IPS-15b (cell line): ENCODE measurements around the gene SEZ6L.

ENCODE experiments used
- H3K27me3 ChIP-seq: one replicate; pipeline ENCODE4 v1.6.1; 2013; ENCODE audit warnings: low read length; ENCODE audit not compliant: control insufficient read depth, insufficient read depth
- H3K36me3 ChIP-seq: one replicate; pipeline ENCODE4 v1.6.1; 2013; ENCODE audit warnings: low read length; ENCODE audit not compliant: control insufficient read depth, insufficient read depth
- H3K4me1 ChIP-seq: one replicate; pipeline ENCODE4 v1.6.1; 2013; ENCODE audit warnings: mild to moderate bottlenecking, low read length; ENCODE audit not compliant: control insufficient read depth, insufficient read depth
- H3K4me3 ChIP-seq: one replicate; pipeline ENCODE4 v1.5.1; 2013; ENCODE audit warnings: low read depth, low read length
- H3K9ac ChIP-seq: one replicate; pipeline ENCODE4 v1.6.1; 2013; ENCODE audit warnings: low read depth, mild to moderate bottlenecking, low read length
- H3K9me3 ChIP-seq: one replicate; pipeline ENCODE4 v1.6.1; 2013; ENCODE audit warnings: mild to moderate bottlenecking, low read length; ENCODE audit not compliant: control insufficient read depth, insufficient read depth

SEZ6L gene

DNA sequence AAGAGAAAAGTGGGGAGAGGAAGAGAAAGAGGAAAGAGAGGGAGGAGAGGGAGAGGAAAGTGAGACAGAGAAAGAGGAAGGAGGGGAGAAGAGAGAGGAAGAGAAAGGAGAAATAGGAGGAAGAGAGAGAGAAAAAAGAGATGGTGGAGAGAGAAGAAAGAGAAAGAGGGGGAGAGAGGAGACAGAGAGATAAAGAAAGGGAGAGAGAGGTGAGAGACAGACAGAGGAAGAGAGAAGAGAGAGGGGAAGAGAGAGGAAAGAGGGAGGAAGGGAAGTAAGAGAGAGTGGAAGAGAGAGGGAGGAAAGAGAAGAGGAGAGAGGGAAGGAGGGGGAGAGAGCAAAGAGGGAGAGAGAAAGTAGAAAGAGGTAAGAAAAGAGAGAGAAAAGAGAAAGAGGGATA lies 9.4 kb upstream of the SEZ6L start:
- Histone ChIP-seq H3K36me3 (no peaks in the 10 kb centered on the region), H3K9me3 (no peaks in the 10 kb centered on the region), H3K27me3 (peaks cover 4% of the 10 kb centered on the region), H3K9ac (no peak overlapping the region), H3K4me3 (no peak overlapping the region), H3K4me1 (no peaks in the 10 kb centered on the region)

DNA sequence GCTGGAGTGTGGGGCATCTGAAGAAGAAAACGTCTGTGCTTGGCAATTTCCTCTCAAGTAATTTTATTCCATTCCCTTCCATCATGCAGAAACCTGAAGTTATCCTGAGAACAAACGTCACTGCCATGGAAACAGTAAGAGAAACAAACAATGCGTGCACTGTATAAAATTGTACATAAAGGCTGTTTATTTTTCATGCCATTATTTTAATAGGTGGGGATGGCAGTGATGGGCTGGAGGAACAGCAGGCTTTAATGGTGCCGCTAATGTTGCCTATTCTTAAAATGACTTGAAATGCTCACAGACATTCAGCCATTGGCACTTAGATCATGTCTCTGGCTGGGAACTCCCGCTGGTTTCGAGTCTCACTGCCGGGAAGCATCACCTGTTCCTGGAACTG lies 7.5 kb upstream of the SEZ6L start:
- Histone ChIP-seq H3K9ac (no peak overlapping the region), H3K4me3 (no peak overlapping the region), H3K4me1 (no peaks in the 10 kb centered on the region), H3K9me3 (no peaks in the 10 kb centered on the region), H3K27me3 (peaks cover 11% of the 10 kb centered on the region), H3K36me3 (no peaks in the 10 kb centered on the region)

DNA sequence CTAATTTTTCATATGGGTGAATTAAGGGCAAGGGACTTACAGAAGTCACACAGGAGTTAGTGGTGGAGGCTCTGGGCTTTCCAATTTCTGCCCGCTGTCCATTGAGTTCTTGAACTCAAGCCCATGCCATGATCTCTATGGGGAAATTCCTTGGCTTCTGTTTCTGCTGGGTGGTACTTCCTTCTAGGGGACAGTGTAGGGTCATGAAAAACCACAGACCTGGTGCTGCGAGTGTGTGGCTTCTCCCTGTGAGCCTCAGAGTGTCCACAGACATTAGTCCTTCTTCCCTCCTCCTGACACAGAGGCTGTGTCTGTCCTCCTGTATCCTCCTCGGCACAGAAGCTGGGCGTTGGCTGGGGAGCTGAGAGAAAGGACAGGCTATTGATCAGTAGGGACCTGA lies 6.3 kb upstream of the SEZ6L start:
- H3K27me3 ChIP-seq, result peaks cover 22% of the 10 kb centered on the region

DNA sequence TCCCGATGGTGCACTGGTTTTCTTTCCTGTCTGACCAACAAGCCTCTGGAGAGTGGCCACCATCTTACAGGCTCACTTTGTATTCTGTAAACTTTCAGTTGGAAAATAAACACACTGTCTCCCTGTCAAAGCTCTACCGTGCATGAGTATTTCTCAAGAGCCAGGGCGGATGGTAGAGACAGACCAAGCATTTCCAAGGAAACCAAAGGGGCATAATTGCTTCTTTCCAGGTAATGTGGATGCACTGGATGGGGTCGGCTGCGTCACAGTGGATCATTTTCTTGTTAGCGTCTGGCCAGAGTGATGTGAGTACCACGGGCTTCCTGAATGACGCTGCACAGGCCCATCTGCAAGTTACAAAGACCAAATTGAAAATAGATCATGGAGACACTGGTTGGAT lies 5.1 kb upstream of the SEZ6L start:
- H3K4me3 ChIP-seq, result no peak overlapping the region
- no peak overlapping the region for H3K9ac ChIP-seq
- peaks cover 8% of the 10 kb centered on the region for H3K4me1 ChIP-seq
- H3K36me3 ChIP-seq, result no peaks in the 10 kb centered on the region
- H3K9me3 ChIP-seq, result no peaks in the 10 kb centered on the region
- peaks cover 33% of the 10 kb centered on the region for H3K27me3 ChIP-seq

More for the DNA sequence above, 6.3 kb upstream of the SEZ6L start:
- Histone ChIP-seq H3K4me3 (no peak overlapping the region), H3K36me3 (no peaks in the 10 kb centered on the region), H3K4me1 (peaks cover 4% of the 10 kb centered on the region), H3K9me3 (no peaks in the 10 kb centered on the region), H3K9ac (no peak overlapping the region)

DNA sequence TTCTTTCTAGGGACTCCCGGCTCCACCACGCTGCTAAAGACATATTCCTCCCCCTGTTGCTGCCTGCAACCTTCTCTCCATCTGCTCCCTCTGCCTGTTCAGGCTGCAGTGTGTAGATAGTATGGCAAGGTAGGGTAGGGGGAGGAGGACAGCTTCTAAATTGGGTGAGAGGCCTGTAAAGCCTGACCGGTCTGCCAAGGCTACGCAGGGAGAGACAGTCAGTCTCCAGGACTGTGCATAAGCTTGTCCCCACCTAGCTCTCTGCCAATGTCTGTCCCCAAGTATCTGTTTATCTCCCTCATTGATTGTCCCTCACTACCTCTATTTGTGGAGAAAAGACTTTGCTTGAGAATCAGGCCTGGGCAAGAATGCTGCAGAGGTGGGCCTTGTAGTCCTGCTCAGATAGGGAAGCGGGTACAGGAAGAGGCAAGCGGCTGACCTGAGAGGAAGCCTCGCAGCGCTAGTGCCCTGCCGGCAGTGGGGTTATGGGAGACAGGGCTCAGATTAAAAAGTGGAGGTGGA lies 871 bp upstream of the SEZ6L start:
- H3K4me1 ChIP-seq, result peaks cover 12% of the 10 kb centered on the region
- peak overlapping the region; percentile 68 for H3K4me3 ChIP-seq
- H3K36me3 ChIP-seq, result no peaks in the 10 kb centered on the region
- peaks cover 56% of the 10 kb centered on the region for H3K27me3 ChIP-seq
- H3K9ac ChIP-seq, result no peak overlapping the region
- H3K9me3 ChIP-seq, result no peaks in the 10 kb centered on the region

DNA sequence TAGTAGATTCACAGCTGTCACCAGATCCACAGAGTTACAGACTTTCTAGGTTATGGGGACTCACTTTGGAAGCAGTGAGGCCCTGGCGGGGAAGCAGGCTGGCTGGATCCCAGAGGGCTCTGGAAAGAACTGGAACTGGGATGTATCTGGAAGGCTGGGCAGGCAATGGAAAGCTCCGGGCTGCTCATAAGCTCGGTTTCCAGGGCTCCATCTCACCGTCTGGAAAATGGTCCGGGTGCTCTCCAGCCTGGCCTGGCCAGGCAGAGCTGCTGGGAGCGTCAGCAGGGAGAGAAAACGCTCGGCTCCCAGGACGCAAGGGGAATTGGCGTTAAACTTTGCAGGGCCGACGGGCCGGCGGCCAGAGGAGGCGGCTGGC lies 335 bp upstream of the SEZ6L start:
- Histone ChIP-seq H3K27me3 (peaks cover 60% of the 10 kb centered on the region), H3K4me1 (peaks cover 12% of the 10 kb centered on the region), H3K9ac (no peak overlapping the region), H3K4me3 (peak overlapping the region; percentile 68), H3K9me3 (no peaks in the 10 kb centered on the region), H3K36me3 (no peaks in the 10 kb centered on the region)

DNA sequence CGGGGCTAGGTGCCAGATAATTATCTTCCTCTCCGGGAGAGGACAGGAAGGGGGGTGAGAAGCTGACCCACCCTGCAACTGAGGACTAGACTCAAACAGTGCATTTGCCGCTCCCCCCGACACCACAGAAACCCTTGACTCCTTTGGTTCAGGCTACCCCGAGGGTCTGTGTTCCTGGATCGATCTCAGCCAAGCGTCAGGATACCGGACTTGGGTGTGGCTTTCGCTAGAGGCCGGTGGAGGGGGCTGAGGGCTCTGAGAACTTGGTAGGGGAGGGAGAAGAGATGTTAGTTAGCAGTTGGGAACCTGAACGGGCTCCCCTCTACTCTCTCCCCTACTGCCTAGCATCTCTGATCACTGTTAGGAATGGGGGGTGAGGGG lies 840 bp downstream of the SEZ6L start:
- peak overlapping the region; percentile 68 for H3K4me3 ChIP-seq

DNA sequence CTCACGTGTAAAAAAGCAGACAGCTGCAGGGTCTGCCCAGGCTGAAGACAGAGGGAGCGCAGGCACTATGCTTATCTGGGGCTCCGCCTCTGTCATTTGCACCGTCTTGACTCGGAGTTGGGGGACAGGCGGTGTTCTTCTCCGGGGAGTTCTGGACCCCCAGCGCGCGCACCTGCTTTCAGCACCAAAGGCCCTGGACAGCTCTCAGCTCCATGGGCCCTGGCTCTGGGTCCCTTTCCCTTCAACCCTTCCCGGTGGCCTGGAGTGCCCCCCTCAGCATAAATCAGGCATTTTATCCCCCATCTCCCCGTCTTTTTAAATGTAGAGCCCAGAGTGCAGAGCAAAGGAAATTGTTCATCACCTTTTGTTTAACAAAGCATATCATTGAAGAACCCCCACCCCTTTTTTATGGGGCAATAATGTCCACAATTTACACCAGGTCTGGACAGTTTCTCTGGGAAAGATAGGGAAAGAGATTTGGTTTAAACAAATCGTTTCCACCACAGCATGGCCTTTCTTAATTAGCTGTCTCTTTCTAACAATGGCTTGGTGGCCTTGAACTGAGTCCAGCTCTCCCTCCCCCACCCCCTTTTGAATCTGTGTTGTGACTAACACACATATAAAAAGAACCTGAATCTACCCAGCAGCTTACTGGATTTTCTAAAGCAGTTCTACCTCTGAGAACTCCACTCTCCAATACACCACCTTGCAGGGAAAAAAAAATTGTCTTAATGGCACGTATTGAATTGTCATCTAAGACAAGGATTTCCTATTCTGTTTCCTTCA lies 1.7 kb downstream of the SEZ6L start:
- peak overlapping the region; percentile 68 for H3K4me3 ChIP-seq
- H3K9me3 ChIP-seq, result no peaks in the 10 kb centered on the region

More for the DNA sequence above, 840 bp downstream of the SEZ6L start:
- no peak overlapping the region for H3K9ac ChIP-seq
- peaks cover 15% of the 10 kb centered on the region for H3K4me1 ChIP-seq
- no peaks in the 10 kb centered on the region for H3K36me3 ChIP-seq
- H3K27me3 ChIP-seq, result peaks cover 63% of the 10 kb centered on the region
- H3K9me3 ChIP-seq, result no peaks in the 10 kb centered on the region

DNA sequence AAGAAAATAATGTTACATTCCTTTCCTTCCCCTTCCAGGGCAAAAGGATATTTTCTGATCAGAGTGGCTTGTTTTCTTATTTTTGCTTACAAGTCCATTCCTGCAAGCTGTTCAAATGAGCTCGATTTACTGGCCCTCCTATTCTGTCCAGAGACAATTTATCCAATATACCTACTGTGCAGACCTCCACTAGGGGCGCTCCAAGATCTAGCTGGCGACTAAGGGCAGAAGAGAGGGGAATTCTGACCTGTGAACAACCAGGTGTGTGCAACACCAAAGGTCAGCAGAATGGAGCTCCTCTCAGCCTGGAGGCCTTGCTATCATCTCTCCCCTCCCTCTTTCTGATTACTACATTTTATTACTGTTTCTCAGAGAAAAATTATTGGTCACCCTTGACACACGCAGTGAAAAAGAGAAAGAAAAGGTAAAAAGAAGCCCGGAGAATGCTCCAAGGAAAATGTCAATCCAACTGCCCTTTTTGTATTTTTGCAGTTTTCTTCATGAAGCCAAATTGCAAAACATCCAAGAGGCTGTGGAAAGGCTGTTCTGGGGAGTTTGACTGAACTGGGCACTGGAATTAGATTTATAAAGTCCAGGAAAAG lies 3.2 kb downstream of the SEZ6L start:
- Histone ChIP-seq H3K4me3 (no peak overlapping the region), H3K27me3 (peaks cover 50% of the 10 kb centered on the region)

More for the DNA sequence above, 1.7 kb downstream of the SEZ6L start:
- Histone ChIP-seq H3K4me1 (peaks cover 15% of the 10 kb centered on the region), H3K36me3 (no peaks in the 10 kb centered on the region), H3K27me3 (peaks cover 63% of the 10 kb centered on the region), H3K9ac (no peak overlapping the region)

DNA sequence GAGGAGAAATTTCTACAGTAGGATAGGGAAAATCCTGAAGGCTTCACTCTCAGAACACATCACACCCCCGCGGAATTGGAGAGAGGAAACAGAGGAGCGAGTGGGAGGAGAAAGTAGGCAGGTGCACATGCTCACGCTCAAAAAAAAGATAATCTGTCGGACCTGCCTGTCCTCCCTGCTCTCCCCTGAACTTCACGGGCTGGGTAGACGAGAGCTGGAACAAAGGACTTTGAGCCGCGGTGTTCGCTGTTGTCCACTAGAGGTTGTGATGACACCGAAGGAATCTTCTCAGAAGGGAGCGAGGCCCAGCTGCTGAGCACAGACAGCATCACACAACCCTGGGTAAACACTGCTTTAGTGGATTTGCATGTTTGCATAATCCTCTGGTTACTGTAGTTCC lies 5.0 kb downstream of the SEZ6L start:
- peaks cover 34% of the 10 kb centered on the region for H3K27me3 ChIP-seq
- no peaks in the 10 kb centered on the region for H3K9me3 ChIP-seq
- H3K36me3 ChIP-seq, result no peaks in the 10 kb centered on the region
- H3K9ac ChIP-seq, result no peak overlapping the region
- no peak overlapping the region for H3K4me3 ChIP-seq
- H3K4me1 ChIP-seq, result peaks cover 7% of the 10 kb centered on the region

More for the DNA sequence above, 3.2 kb downstream of the SEZ6L start:
- Histone ChIP-seq H3K9me3 (no peaks in the 10 kb centered on the region), H3K9ac (no peak overlapping the region), H3K36me3 (no peaks in the 10 kb centered on the region), H3K4me1 (peaks cover 15% of the 10 kb centered on the region)

DNA sequence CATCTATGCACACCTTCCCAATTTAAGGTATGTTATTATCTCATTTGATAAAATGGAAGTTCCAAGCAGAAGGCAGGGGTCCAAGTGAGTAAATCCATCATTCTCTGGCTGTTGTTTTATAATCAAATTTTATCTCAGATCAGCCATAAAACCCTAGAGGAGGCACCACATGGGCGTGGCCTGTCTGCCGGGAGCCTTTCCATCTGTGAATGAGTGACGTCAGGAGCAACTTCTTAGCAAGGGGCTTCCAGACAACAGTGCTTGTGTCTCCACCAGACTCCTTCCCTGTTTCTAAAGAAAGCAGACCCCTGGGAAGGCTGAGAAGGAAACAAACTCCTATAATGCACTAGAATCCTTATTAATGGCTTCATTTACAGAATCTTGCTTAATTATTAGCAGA lies 13.5 kb downstream of the SEZ6L start:
- Histone ChIP-seq H3K36me3 (no peaks in the 10 kb centered on the region), H3K27me3 (no peaks in the 10 kb centered on the region), H3K9ac (no peak overlapping the region), H3K9me3 (no peaks in the 10 kb centered on the region), H3K4me3 (no peak overlapping the region), H3K4me1 (no peaks in the 10 kb centered on the region)

DNA sequence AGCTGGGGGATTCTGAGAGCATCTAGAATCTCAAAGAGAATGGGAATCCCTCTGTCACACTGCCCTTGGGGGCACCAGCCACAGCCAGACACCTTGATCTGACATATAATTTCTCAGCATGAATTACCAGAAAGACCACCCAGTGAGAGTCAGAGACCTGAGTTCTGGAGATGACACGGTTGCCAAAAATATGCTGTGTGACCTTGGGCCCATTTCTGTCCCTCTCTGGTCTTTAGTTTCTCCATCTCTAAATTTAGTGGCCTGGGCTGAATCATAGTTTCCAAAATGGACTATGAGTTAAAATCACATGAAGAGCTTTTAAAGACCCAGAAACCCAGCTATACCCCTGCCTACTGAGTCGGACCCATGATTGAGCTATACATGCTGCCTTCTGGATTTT lies 15.9 kb downstream of the SEZ6L start:
- H3K36me3 ChIP-seq, result no peaks in the 10 kb centered on the region
- no peaks in the 10 kb centered on the region for H3K27me3 ChIP-seq
- H3K4me1 ChIP-seq, result no peaks in the 10 kb centered on the region
- no peaks in the 10 kb centered on the region for H3K9me3 ChIP-seq
- no peak overlapping the region for H3K4me3 ChIP-seq
- no peak overlapping the region for H3K9ac ChIP-seq
